ENCODE measurements around the gene ZNF148.

ZNF148 gene

GRCh38 chr3:125207949-125208568, 167.1 kb downstream of the ZNF148 start:
- no peaks in the 10 kb centered on the region for H3K36me3 ChIP-seq (ENCODE audit: control insufficient read depth, low read length)
- H3K4me1 ChIP-seq (ENCODE audit: control insufficient read depth, low read length) = no peaks in the 10 kb centered on the region
- no peak overlapping the region for H3K27ac ChIP-seq (ENCODE audit: low read depth, low read length)
- H3K9me3 ChIP-seq (ENCODE audit: control insufficient read depth, insufficient read depth, low read length) = no peaks in the 10 kb centered on the region
- H3K9me2 ChIP-seq (replicated peaks; ENCODE audit: control insufficient read depth, low read length) = no peaks in the 10 kb centered on the region
- peaks cover 38% of the 10 kb centered on the region for H3K27me3 ChIP-seq (ENCODE audit: control insufficient read depth, low read length)
- no peaks in the 10 kb centered on the region for H3F3A ChIP-seq (ENCODE audit: control insufficient read depth, insufficient read depth)
- no peaks in the 10 kb centered on the region for H3K79me2 ChIP-seq (ENCODE audit: control insufficient read depth, low read length)
- H3K4me2 ChIP-seq (ENCODE audit: low read length) = no peak overlapping the region
- H4K20me1 ChIP-seq (ENCODE audit: control insufficient read depth, insufficient read depth, low read depth, low read length) = no peaks in the 10 kb centered on the region
- no peak for TF ChIP-seq EZH2phosphoT487 (IDR thresholded peaks at IDR 0.05; ENCODE audit: borderline replicate concordance, low read length)
- TF ChIP-seq CTCF (IDR thresholded peaks at IDR 0.05; ENCODE audit: low read depth, low read length, poor library complexity, severe bottlenecking) = no peak
- H3K4me3 ChIP-seq (ENCODE audit: low read length) = no peak overlapping the region

- H3F3A ChIP-seq (ENCODE audit: control insufficient read depth, insufficient read depth) = no peaks in the 10 kb centered on the region
- no peak overlapping the region for H3K4me2 ChIP-seq (ENCODE audit: low read length)
- peaks cover 32% of the 10 kb centered on the region for H3K27me3 ChIP-seq (ENCODE audit: control insufficient read depth, low read length)
- TF ChIP-seq CTCF (IDR thresholded peaks at IDR 0.05; ENCODE audit: low read depth, low read length, poor library complexity, severe bottlenecking) (no peak), EZH2phosphoT487 (IDR thresholded peaks at IDR 0.05; ENCODE audit: borderline replicate concordance, low read length) (no peak)
- H3K79me2 ChIP-seq (ENCODE audit: control insufficient read depth, low read length) = no peaks in the 10 kb centered on the region
- no peaks in the 10 kb centered on the region for H3K4me1 ChIP-seq (ENCODE audit: control insufficient read depth, low read length)
- no peaks in the 10 kb centered on the region for H4K20me1 ChIP-seq (ENCODE audit: control insufficient read depth, insufficient read depth, low read depth, low read length)
- H3K4me3 ChIP-seq (ENCODE audit: low read length) = no peak overlapping the region
- no peak overlapping the region for H3K27ac ChIP-seq (ENCODE audit: low read depth, low read length)
- H3K9me3 ChIP-seq (ENCODE audit: control insufficient read depth, insufficient read depth, low read length) = no peaks in the 10 kb centered on the region
- no peaks in the 10 kb centered on the region for H3K9me2 ChIP-seq (replicated peaks; ENCODE audit: control insufficient read depth, low read length)
- H3K36me3 ChIP-seq (ENCODE audit: control insufficient read depth, low read length) = no peaks in the 10 kb centered on the region
These were observed 167.6 kb downstream of the ZNF148 start for GRCh38 chr3:125207507-125207906.

GRCh38 chr3:125206934-125207333, 168.2 kb downstream of the ZNF148 start:
- Histone ChIP-seq H3K36me3 (ENCODE audit: control insufficient read depth, low read length) (no peaks in the 10 kb centered on the region), H3K4me1 (ENCODE audit: control insufficient read depth, low read length) (no peaks in the 10 kb centered on the region), H3K79me2 (ENCODE audit: control insufficient read depth, low read length) (no peaks in the 10 kb centered on the region), H3K4me2 (ENCODE audit: low read length) (no peak overlapping the region), H3F3A (ENCODE audit: control insufficient read depth, insufficient read depth) (no peaks in the 10 kb centered on the region), H3K4me3 (ENCODE audit: low read length) (no peak overlapping the region), H3K27me3 (ENCODE audit: control insufficient read depth, low read length) (peaks cover 27% of the 10 kb centered on the region), H3K9me3 (ENCODE audit: control insufficient read depth, insufficient read depth, low read length) (no peaks in the 10 kb centered on the region), H4K20me1 (ENCODE audit: control insufficient read depth, insufficient read depth, low read depth, low read length) (no peaks in the 10 kb centered on the region), H3K9me2 (replicated peaks; ENCODE audit: control insufficient read depth, low read length) (no peaks in the 10 kb centered on the region), H3K27ac (ENCODE audit: low read depth, low read length) (no peak overlapping the region)
- TF ChIP-seq EZH2phosphoT487 (IDR thresholded peaks at IDR 0.05; ENCODE audit: borderline replicate concordance, low read length) (no peak), CTCF (IDR thresholded peaks at IDR 0.05; ENCODE audit: low read depth, low read length, poor library complexity, severe bottlenecking) (no peak)

All from DOHH2 (cell line).